GM21526 (cell line): Measurements from ENCODE around the gene PPP1R14C.

Experiments used
- ATAC-seq: cut with Tn5 transposase; IDR thresholded peaks from one replicate; pipeline ENCODE4 v1.9.1; 2021; ENCODE audit warnings: moderate library complexity; ENCODE audit not compliant: unreplicated experiment, low FRiP score

The PPP1R14C gene

DNA sequence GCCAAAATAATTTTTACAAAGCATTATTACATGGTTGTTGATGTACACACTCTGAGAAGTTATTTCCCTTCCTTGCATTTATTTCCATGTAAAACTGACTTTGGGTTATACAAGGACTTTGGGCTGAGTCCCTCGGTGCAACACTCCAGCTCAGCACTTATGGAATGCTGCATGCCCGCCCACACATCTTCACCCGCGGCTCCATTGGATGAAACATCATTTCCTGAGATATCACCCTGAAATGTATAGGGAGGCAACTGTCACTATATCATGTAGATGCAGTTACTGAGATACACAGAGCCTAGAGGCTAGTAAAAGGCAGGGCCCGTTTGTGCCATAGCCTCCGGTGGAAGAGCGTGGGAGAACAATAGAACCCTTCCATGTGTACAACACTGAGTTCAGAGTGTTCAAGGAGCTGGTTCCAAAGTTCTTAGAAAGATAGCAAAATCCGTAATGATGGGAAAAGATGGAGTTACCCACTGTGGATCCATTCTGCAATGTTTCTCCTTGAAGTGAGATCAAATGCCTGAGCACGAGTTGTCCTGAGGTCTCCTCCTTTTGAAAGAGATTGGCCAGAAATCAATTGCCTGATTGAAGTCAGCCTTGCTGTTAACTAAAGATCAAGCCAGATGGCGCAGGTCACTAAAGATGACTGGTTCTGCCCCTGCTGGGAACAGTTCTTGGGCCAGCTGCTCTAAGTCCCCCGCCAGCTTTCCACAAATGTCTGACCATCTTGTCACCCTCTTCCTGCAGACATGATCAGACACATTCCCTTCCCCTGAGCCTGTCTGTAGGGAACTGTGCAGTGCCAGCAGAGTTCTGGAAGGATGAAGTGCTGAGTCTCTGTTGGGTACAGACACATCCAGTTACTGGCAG lies 125.1 kb downstream of the PPP1R14C start:
- ATAC-seq: no peak

DNA sequence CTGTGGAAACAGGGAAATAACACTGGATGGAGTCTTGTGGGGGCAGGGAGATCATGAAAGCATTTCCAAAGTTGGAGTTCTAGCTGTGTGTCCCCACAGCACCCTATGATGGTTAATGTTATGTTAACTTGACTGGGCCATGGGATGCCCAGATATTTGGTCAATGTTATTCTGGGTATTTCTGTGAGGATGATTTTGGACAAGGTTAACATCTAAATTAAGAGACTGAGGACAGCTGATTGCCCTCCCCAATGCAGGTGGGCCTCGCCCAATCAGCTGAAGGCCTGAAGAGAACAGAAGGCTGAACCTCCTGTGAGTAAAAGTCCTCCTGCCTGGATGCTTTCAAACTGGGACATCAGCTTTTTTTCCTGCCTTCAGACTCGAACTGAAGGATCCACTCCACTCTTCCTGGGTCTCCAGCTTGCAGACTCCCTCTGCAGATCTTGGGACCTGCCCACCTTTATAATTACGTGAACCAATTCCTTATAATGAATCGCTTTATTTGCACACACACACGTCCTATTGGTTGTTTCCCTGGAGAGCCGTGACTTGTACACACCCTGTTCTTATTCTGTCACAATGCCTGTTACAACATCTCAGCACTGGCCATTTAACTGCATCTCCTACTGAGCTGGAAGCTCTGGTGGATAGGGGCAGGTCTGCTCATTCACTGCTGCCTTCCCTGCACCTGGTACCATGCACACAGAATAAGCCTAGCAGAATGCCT lies 126.4 kb downstream of the PPP1R14C start:
- ATAC-seq: no peak

DNA sequence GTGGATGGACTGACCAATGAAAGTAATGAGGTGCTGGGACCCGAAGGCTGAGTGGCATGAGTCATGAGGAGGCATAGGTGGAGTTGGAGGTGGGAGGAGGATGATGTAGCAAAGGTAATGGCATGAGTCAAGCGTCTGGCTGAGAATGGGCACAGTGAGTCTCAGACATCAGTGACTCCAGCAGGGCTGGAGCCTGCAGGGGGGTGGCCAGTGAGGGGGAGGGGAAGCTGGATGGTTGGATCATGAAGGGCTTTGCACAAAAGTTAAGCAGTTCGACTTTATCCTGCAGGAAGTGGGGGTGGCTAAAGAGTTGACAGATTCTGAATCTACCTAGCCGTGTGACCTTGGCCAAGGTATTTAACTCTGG lies 127.0 kb downstream of the PPP1R14C start:
- no peak for ATAC-seq

DNA sequence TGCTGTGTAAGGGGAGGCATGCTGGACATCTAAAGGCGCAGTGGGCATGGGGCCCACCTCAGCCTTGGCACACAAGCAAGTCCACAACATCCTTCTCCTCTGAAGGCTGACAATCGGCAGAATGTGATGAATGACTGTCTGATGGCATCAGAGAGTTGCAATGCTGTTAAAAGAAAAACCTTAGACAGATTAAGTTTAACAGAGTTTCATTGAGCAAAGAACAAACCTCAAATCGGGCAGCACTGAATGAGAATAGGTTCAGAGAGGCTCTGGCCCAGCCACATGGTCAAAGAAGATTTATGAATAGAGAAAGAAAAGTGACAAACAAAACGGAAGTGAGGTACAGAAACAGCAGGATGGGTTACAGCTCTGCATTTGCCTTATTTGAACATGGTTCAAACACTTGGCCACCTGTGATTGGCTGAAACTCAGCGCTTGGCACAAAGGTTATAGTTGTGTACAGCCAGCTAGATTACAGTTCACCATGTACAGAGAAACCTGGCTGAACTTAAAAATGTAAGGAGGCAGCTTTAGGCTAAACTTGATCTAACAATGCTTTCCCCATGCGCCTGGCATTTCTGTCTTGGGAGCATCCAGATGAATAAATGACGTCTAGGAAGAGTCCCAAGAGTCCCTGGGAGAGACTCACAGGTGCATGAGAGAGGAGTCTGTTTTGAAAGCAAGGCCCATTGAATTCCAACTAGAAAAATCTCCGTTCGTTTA lies 127.6 kb downstream of the PPP1R14C start:
- ATAC-seq: no peak

DNA sequence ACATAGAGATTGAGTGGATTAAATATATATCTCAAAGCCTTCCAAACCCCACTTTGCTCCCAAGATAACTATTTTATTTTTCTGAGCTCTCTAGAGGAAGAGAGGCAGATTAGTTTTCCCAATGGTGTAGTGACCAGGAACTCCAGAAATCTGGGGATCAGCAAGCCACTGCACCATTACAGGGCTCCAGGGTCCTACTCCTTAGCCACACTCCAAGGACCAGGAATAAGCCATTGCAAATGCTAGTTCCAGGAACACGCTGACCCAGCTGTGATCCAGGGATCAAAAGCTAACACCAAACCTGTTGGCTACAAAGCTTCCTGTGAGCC lies 128.3 kb downstream of the PPP1R14C start:
- ATAC-seq: no peak

DNA sequence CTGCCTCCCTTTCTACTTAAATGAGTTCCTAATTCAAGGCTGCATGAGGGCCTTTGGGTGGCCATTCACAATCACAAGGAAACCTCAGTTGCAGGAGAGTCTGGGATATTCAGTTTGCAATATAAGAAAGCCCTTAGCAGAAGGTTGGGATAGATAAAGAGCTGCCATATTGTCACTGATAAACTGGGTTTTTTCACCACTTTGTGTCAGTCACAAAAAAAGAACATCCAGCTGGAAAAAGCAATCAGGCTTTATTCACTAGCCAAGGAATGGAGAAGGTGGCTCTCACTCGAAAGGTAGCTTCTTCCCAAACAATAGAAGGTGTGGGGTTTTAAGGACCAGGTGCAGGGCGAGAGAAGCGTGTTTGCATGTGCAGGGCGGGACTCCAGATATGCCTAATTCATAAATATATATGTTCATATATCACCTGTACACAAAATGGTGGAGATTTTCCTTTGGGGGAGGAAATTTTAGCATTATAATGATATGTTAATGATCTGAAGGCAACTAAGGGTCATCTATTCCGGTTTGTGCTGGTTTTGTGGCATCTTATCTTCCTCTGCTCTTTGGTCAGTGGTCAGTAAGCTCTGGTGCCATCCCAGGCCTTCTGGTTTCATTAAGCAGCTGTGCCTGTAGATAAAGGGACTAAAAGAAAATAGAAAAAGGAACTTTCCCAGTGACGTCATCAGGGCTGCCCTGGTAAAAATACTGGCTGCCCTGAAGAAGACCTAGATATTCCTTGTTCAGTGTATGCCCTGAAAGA lies 128.8 kb downstream of the PPP1R14C start:
- ATAC-seq: no peak

DNA sequence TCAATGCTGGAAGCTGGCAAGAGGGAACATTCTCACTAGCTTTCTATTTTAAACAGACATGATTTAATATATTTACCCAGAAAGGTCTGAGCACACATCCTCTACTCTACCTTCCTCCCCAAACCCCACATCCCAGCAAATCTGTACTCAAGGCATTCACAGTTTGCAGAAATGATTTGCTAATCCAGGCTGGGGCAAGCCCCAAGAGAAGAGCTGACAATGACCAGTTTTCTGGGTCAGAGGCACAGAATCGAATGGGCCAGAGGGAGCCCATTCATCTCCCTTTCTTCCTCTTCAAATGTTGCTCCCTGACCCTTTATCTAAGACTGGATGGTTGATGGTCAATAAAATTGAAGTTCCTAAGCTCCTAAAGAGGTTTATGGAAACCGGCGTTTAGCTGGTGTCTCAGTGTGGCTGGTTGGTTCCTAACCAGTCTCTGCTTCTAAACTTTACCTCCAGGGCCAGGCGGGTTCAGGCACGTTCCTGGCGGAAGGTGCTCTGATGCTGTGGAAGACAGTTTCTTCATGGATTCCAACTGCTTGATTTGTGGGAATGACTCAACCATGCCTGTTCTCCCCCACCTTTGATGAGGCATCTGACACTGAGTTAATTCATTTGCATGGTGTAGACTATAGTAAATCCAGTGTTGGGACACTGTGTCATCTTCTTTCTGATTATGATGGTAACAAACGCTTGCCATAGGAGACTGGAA lies 129.6 kb downstream of the PPP1R14C start:
- ATAC-seq: no peak

DNA sequence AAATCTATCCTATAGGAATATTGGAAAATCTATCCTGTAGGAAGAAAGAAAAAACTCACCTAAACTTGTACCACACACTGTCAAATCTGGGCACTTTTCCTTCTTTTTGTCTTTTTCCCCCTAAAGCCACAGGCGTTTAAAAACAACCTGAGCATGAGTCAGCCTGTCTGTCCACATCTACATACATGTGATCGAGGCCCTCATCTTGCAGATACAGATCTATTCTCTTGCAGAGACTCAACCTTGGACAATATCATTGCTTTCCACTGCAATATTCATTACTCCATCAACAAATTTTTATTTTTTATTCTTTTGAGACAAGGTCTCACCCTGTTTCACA lies 130.1 kb downstream of the PPP1R14C start:
- no peak for ATAC-seq

DNA sequence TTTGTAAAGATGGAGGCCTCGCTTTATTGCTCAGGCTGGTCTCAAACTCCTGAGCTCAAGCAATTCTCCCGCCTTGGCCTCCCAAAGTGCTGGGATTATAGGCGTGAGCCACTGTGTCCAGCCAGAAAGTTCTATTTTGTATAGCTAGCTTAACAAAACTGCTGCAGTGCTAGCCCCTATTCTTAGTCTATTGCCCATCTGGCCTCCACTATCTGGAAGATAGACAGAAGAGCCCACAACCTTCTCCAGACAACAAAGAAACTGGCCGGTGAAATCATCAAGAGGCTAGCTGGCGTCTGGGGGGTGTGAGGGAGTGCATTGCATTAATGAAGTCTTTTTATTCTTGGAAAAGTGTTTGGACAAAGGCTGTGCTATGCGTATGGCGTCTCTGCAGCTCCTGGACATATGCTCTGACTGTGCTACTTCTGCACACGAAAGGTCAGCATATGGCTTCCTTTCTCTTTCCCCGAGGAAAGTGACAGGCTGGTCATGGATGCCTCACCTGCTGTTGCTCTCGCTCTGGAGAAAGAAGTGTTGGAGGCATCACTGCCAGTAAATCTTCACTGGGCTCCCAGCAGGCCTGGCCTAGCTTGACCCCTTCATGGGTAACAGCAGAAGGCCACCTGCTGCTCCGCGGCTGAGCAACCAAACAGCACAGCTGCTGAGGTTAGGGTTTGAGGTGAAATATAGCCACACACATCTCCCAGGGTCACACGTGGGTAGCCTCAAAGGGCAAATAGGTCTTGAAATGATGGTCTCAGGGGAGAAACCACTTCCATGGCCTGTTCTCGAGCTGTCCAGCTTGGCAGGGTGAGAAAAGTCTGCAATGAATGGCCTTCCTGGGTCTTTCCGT lies 130.8 kb downstream of the PPP1R14C start:
- ATAC-seq: no peak

DNA sequence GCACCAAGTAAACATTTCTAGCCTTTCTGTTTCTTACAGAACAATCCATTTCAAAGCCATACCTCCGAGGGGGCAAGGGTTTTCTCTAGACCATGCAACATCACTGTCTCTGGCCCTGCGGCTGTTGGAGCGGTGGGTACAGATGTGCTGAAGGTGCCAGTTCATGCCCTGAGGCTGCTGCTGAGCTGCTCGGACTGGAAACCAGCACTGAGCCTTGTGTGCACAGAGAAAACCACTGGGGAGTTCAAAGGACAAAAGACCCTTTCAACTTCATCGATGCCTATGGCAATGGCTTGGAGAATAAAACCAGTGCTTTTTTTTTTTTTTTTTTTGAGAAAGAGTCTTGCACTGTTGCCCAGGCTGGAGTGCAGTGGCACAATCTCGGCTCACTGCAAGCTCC lies 132.6 kb downstream of the PPP1R14C start:
- ATAC-seq: no peak

DNA sequence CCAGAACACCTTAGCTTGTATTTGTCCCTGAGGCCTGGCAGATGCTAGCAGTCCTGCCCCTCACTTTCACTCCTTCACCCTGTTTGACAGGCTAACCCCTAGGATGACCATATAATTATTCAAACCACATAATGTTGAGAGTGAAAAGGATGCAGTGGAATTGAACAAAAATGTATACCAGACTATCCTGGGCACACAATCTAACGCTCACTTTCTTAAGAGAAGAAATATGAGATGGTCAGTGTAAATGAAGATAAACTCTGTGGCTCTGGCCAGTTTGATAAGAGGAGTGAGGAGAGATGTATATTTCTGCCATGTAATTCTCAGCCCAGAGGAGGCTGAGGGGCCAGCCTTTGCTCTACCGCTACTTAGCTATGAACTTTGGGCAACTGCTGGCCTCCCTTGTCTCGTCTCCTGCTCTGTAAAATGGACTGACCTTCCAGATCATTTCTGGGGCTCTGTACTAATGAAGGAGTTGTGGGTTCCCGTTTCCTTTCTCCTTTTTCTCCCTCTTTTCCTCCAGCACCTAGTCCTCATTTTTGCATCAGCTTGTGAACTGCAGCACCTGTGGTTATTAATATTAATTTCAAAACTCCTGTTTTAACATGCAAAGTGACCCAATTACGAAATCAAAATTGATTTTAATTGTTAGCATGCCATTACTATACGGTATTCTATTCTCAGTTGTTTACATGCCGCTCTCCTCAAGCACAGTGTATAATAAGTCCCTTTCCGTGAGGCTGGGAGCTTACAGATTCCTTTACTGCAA lies 133.5 kb downstream of the PPP1R14C start:
- ATAC-seq: no peak

DNA sequence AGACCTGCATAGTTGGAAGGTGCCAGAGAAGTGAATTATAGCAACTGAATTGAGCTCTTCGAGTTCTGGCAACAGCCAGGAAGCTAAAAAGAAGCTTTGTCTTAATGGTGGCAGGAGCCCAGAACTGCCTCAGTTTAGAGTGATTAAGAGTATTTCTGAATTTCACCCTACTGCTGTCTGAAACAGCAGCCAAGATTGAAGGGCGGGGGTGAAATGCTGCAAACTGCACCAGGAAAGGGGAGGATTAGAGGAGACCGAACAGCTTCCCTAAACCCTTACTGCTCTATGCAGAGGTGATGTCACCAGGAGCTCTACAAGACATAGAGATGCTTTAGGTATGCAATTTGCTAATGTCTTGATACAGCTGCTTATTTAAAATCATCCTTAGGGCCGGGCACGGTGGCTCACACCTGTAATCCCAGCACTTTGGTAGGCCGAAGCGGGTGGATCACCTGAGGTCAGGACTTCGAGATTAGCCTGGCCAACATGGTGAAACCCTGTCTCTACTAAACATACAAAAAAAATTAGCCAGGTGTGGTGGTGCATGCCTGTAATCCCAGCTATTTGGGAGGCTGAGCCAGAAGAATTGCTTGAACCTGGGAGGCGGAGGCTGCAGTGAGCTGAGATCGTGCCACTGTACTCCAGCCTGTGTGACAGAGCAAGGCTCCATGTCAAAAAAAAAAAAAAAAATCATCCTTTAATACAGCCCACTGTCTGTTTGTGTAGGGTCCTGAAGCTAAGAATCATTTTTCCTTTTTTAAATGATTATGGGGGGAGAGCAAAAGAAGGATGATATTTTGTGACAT lies 134.3 kb downstream of the PPP1R14C start:
- no peak for ATAC-seq

DNA sequence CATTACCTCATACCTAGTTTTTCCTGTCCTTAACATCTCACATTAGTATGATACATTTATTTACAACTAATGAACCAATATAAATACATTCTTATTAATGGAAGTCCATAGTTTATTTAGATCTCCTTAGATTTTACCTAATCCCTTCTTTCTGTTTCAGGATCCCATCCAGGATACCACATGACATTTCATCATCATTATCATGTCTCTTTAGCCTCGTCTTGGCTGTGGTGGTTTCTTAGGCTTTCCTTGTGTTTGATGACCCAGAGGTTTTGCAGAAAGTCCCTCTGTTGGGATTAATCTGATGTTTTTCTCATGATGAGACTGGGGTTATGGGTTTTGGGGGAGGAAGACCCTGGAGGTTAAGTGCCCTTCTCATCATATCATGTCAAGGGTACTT lies 136.7 kb downstream of the PPP1R14C start:
- no peak for ATAC-seq

DNA sequence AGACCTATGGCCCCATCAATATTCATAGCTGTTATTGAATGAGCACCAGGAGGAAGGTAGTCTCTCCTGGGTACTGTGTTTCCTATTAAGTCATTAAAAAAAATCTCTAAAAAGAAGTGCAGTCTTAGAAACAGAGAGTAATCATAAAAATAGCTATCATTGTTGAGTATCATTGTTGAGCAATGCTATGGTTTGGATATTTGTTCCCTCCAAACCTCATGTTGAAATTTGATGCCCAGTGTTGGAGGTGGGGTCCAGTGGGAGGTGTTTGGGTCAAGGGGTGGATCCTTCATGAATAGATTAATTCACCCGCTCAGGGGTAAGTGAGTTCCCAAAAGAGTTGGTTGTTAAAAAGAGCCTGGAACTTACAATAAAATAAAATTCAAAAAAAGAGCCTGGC lies 137.9 kb downstream of the PPP1R14C start:
- no peak for ATAC-seq

DNA sequence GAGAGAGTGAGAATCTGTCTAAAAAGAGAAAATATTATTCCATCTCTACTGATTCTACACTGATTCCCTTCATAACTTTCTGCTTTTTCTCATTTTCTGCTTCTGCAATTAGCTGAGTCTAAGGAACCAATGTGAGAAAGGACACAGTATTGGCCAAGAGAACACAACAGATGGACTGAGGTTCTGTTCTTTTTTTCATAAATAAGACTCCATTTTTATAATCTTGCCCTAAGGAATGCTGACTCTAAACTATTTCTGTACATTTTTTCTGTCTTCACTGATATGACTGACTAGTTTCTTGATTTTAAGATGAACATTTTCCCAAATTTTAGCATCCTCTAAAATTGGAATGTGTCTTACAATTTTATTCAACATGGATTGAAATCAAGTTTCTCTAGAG lies 138.9 kb downstream of the PPP1R14C start:
- no peak for ATAC-seq

DNA sequence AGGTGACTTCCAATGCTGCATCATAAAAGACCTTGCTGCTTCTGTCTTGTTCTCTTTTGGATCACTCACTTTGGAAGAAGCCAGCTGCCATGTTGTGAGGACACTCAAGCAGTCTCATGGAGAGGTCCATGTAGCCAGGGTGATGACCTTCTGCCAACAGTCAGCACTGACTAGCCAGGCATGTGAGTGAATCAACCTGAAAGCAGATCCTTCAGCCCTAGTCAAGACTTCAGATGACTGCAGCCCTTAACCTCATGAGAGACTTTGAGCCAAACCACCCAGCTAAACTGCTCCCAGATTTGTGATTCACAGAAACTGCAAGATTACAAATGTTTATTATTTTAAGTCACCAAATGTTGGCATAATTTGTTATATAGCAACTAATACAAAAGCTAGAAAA lies 140.0 kb downstream of the PPP1R14C start:
- ATAC-seq: no peak

DNA sequence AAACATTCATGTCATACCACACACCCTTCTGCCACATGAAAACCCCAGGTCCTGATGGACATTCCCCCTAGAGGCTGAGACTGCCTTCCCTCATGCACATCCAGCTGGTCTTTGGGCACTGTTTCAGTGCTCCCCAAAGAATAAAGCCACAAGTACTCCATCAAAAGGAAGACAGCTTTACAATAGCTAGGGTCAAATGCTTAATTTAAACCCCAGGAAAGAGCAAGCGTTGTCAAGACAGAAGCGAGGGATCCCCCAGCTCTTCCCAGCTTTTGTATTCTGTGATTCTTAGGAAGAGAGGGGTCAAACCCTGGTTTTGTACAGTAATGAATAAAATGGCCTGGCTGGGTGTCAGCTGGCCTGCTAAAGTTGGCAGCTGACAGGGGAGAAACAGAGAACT lies 143.6 kb downstream of the PPP1R14C start:
- ATAC-seq: no peak

DNA sequence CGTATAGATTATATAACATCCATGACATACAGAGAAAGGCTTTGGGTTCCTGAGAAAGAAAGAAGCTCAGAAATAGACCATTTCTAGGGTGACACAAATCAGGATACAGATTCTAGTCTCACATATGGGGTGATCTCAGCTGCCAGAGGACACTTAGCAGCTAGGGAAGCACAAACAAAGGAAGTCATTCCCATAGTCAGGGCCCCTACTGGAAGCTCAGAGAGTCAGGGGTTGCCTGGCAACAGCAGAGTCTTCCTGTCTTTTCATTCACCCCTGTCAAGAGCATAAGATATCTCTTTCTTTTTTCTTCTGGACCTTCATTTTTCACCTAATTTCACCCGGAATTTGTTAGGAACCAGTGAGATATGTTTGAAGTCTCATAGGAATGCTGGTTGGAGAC lies 144.1 kb downstream of the PPP1R14C start:
- no peak for ATAC-seq
